CD8-positive, alpha-beta memory T cell (primary cell): ENCODE data around the gene WIPI1. TPM values are rescaled to one million over a fixed set of nuclear protein-coding genes. Genes with fewer than 3 reads are reported as not detected.

ENCODE experiments used
- CTCF ChIA-PET: fragments of 350-600 bp; sonication (Branson Sonifier 250); formaldehyde crosslinking; loops from one replicate; lab custom pipeline; 2021; ENCODE audit warnings: antibody characterized with exemption; lab: Charles Lee
- POLR2A ChIA-PET: fragments of 350-600 bp; sonication (Branson Sonifier 250); formaldehyde crosslinking; loops from one replicate; lab custom pipeline; 2021; ENCODE audit warnings: antibody characterized with exemption; lab: Charles Lee
- DNase-seq, 5 donors: peaks; one replicate each; pipeline versions ENCODE4 v3.0.0 to v3.0.0-alpha.2; 2020 to 2022; ENCODE audit warnings: mixed read lengths in 1 of 5
- H3K27ac ChIP-seq: one replicate; pipeline ENCODE4 v1.7.0; 2013; ENCODE audit warnings: low read depth, mild to moderate bottlenecking, low read length, moderate library complexity
- H3K27me3 ChIP-seq: 2 replicates; pipeline ENCODE4 v1.7.0; 2013; ENCODE audit warnings: low read length, mild to moderate bottlenecking; ENCODE audit not compliant: insufficient read depth, poor library complexity, severe bottlenecking
- H3K36me3 ChIP-seq: 2 replicates; pipeline ENCODE4 v1.7.0; 2013; ENCODE audit warnings: mild to moderate bottlenecking, low read length, moderate library complexity; ENCODE audit not compliant: insufficient read depth
- H3K4me1 ChIP-seq: 2 replicates; pipeline ENCODE4 v1.7.0; 2013; ENCODE audit warnings: mild to moderate bottlenecking, low read length, moderate library complexity; ENCODE audit not compliant: insufficient read depth
- H3K4me3 ChIP-seq: 2 replicates; pipeline ENCODE4 v1.7.0; 2013; ENCODE audit warnings: mild to moderate bottlenecking, low read length
- H3K9me3 ChIP-seq: 2 replicates; pipeline ENCODE4 v1.7.0; 2013; ENCODE audit warnings: mild to moderate bottlenecking, low read length
- H3K27ac Mint-ChIP-seq, 8 donors: one replicate each; pipeline ENCODE4 v1.8.0; 2020 to 2021; ENCODE audit warnings: mixed read lengths in 8 of 8, mild to moderate bottlenecking in 6 of 8, inconsistent platforms in 3 of 8, moderate library complexity in 3 of 8
- H3K27me3 Mint-ChIP-seq, 2 donors: one replicate each; pipeline ENCODE4 v1.8.0; 2020 to 2021; ENCODE audit warnings: mixed read lengths in 2 of 2, mild to moderate bottlenecking in 1 of 2, moderate library complexity in 1 of 2
- H3K36me3 Mint-ChIP-seq, 3 donors: one replicate each; pipeline ENCODE4 v1.8.0; 2020 to 2021; ENCODE audit warnings: mixed read lengths in 3 of 3, inconsistent platforms in 1 of 3, mild to moderate bottlenecking in 1 of 3
- H3K4me1 Mint-ChIP-seq, 3 donors: one replicate each; pipeline ENCODE4 v1.8.0; 2020 to 2021; ENCODE audit warnings: mixed read lengths in 3 of 3, inconsistent platforms in 1 of 3, mild to moderate bottlenecking in 1 of 3
- H3K4me3 Mint-ChIP-seq, 7 donors: one replicate each; pipeline ENCODE4 v1.8.0; 2020 to 2021; ENCODE audit warnings: mixed read lengths in 7 of 7, mild to moderate bottlenecking in 6 of 7, moderate library complexity in 4 of 7, inconsistent platforms in 2 of 7
- H3K9me3 Mint-ChIP-seq, 5 donors: one replicate each; pipeline ENCODE4 v1.8.0; 2020 to 2022; ENCODE audit warnings: mixed read lengths in 5 of 5, mild to moderate bottlenecking in 3 of 5, moderate library complexity in 2 of 5, inconsistent platforms in 1 of 5
- polyA plus RNA-seq: library from polyadenylated mRNA; unstranded; fragments of 300-500 nt; fragmentation: Illumina TruSeq; gene quantifications from one replicate; pipeline ENCODE4 v1.2.3, GENCODE V29; 2021
- total RNA-seq, 2 experiments: library from RNA; stranded (reverse); gene quantifications; one replicate each; pipeline ENCODE4 v1.2.3, GENCODE V29; 2021

The WIPI1 gene
- total and polyA plus RNA-seq, 3 experiments from 2014 or later, result 8.2 to 10.3 (median 9.8) TPM

GRCh38 chr17:68396226-68397107, 60.8 kb downstream of the WIPI1 start:
- peaks cover 2 to 5% (median 3%) of the 10 kb centered on the region in 5 donors for H3K9me3 Mint-ChIP-seq
- CTCF ChIA-PET, result interaction anchor here (1.1 kb wide), 1 partner anchor 132 kb away, joined by 3 read pairs; no protein-coding TSS in a partner anchor
- H3K27me3 Mint-ChIP-seq, result no peaks in the 10 kb centered on the region
- H3K4me1 Mint-ChIP-seq, result peaks cover 25 to 33% (median 29%) of the 10 kb centered on the region in 3 donors
- Histone ChIP-seq H3K27me3 (no peaks in the 10 kb centered on the region), H3K4me1 (peaks cover 32% of the 10 kb centered on the region), H3K4me3 (no peak overlapping the region), H3K9me3 (no peaks in the 10 kb centered on the region), H3K27ac (no peak overlapping the region), H3K36me3 (no peaks in the 10 kb centered on the region)
- POLR2A ChIA-PET, result interaction anchor here (0.6 kb wide), 1 partner anchor 8 kb away, joined by 9 read pairs; no protein-coding TSS in a partner anchor
- peaks cover 5 to 9% (median 6%) of the 10 kb centered on the region in 3 donors for H3K36me3 Mint-ChIP-seq
- DNase-seq, result peak in 2 of 5 donors; percentile 14 to 34
- peak overlapping the region in 1 of 7 donors; percentile 6 for H3K4me3 Mint-ChIP-seq
- H3K27ac Mint-ChIP-seq, result peak overlapping the region in 7 of 8 donors; percentile 14 to 81 (median 39)

GRCh38 chr17:68394608-68395331, 62.5 kb downstream of the WIPI1 start:
- ChIA-PET CTCF (interaction anchor here (1.6 kb wide), 1 partner anchor 42 kb away, joined by 6 read pairs; no protein-coding TSS in a partner anchor), POLR2A (no interaction called here)
- H3K4me3 Mint-ChIP-seq, result peak overlapping the region in 1 of 7 donors; percentile 18

GRCh38 chr17:68391561-68392268, 65.6 kb downstream of the WIPI1 start:
- no peaks in the 10 kb centered on the region for H3K36me3 ChIP-seq
- peaks cover 5 to 9% (median 6%) of the 10 kb centered on the region in 3 donors for H3K36me3 Mint-ChIP-seq
- ChIA-PET CTCF (no interaction called here), POLR2A (no interaction called here)
- H3K9me3 ChIP-seq, result no peaks in the 10 kb centered on the region
- H3K27me3 Mint-ChIP-seq, result no peaks in the 10 kb centered on the region
- H3K4me3 Mint-ChIP-seq, result no peak overlapping the region
- peaks cover under 1% of the 10 kb centered on the region for H3K4me1 ChIP-seq
- no peak overlapping the region for H3K4me3 ChIP-seq
- no peak overlapping the region for H3K27ac ChIP-seq
- H3K27me3 ChIP-seq, result no peaks in the 10 kb centered on the region
- peak overlapping the region in 1 of 8 donors; percentile 19 for H3K27ac Mint-ChIP-seq
- no peak for DNase-seq
- peaks cover 2 to 5% (median 3%) of the 10 kb centered on the region in 5 donors for H3K9me3 Mint-ChIP-seq
- peaks cover 1 to 5% (median 2%) of the 10 kb centered on the region in 3 donors for H3K4me1 Mint-ChIP-seq

More at GRCh38 chr17:68394608-68395331, 62.5 kb downstream of the WIPI1 start:
- peaks cover 2 to 5% (median 3%) of the 10 kb centered on the region in 5 donors for H3K9me3 Mint-ChIP-seq
- no peaks in the 10 kb centered on the region for H3K9me3 ChIP-seq
- peaks cover 5 to 9% (median 6%) of the 10 kb centered on the region in 3 donors for H3K36me3 Mint-ChIP-seq
- DNase-seq, result no peak
- no peaks in the 10 kb centered on the region for H3K27me3 ChIP-seq
- H3K27ac ChIP-seq, result no peak overlapping the region
- H3K27ac Mint-ChIP-seq, result peak overlapping the region in 1 of 8 donors; percentile 59
- peaks cover 20 to 27% (median 23%) of the 10 kb centered on the region in 3 donors for H3K4me1 Mint-ChIP-seq
- no peak overlapping the region for H3K4me3 ChIP-seq
- peaks cover 24% of the 10 kb centered on the region for H3K4me1 ChIP-seq
- no peaks in the 10 kb centered on the region for H3K36me3 ChIP-seq
- H3K27me3 Mint-ChIP-seq, result no peaks in the 10 kb centered on the region

GRCh38 chr17:68390888-68391545, 66.3 kb downstream of the WIPI1 start:
- no peak for DNase-seq
- Histone ChIP-seq H3K27ac (no peak overlapping the region), H3K4me1 (no peaks in the 10 kb centered on the region), H3K36me3 (no peaks in the 10 kb centered on the region), H3K4me3 (no peak overlapping the region), H3K27me3 (no peaks in the 10 kb centered on the region), H3K9me3 (no peaks in the 10 kb centered on the region)
- peaks cover 2 to 5% (median 3%) of the 10 kb centered on the region in 5 donors for H3K9me3 Mint-ChIP-seq
- no peaks in the 10 kb centered on the region for H3K4me1 Mint-ChIP-seq
- POLR2A ChIA-PET, result no interaction called here
- CTCF ChIA-PET, result no interaction called here
- H3K36me3 Mint-ChIP-seq, result peaks cover 5 to 9% (median 6%) of the 10 kb centered on the region in 3 donors
- no peak overlapping the region for H3K4me3 Mint-ChIP-seq
- H3K27ac Mint-ChIP-seq, result no peak overlapping the region
- no peaks in the 10 kb centered on the region for H3K27me3 Mint-ChIP-seq

GRCh38 chr17:68389041-68389440, 68.3 kb downstream of the WIPI1 start:
- no peak overlapping the region for H3K27ac ChIP-seq
- DNase-seq, result no peak
- no peak overlapping the region for H3K4me3 ChIP-seq
- no peaks in the 10 kb centered on the region for H3K36me3 ChIP-seq
- peaks cover 6% of the 10 kb centered on the region for H3K4me1 ChIP-seq
- H3K27me3 ChIP-seq, result no peaks in the 10 kb centered on the region
- H3K9me3 Mint-ChIP-seq, result no peaks in the 10 kb centered on the region
- H3K27me3 Mint-ChIP-seq, result no peaks in the 10 kb centered on the region
- CTCF ChIA-PET, result interaction anchor here (0.7 kb wide), 1 partner anchor 43 kb away, joined by 3 read pairs; no protein-coding TSS in a partner anchor
- peaks cover 0 to 2% (median 0%) of the 10 kb centered on the region in 3 donors for H3K36me3 Mint-ChIP-seq
- peaks cover 7 to 9% (median 7%) of the 10 kb centered on the region in 3 donors for H3K4me1 Mint-ChIP-seq
- no peak overlapping the region for H3K27ac Mint-ChIP-seq
- H3K9me3 ChIP-seq, result no peaks in the 10 kb centered on the region
- no peak overlapping the region for H3K4me3 Mint-ChIP-seq
- POLR2A ChIA-PET, result interaction anchor here (0.7 kb wide), 1 partner anchor 8 kb away, joined by 9 read pairs; no protein-coding TSS in a partner anchor

- Mint-ChIP-seq H3K4me3 (no peak overlapping the region), H3K27me3 (no peaks in the 10 kb centered on the region), H3K27ac (peak overlapping the region in 3 of 8 donors; percentile 1 to 20 (median 20)), H3K36me3 (no peaks in the 10 kb centered on the region), H3K9me3 (no peaks in the 10 kb centered on the region), H3K4me1 (peaks cover 17 to 21% (median 21%) of the 10 kb centered on the region in 3 donors)
- Histone ChIP-seq H3K27me3 (no peaks in the 10 kb centered on the region), H3K4me3 (no peak overlapping the region), H3K4me1 (peaks cover 20% of the 10 kb centered on the region), H3K27ac (no peak overlapping the region), H3K36me3 (no peaks in the 10 kb centered on the region), H3K9me3 (no peaks in the 10 kb centered on the region)
- DNase-seq, result no peak
- ChIA-PET CTCF (interaction anchor here (2.3 kb wide), 1 partner anchor 11 kb away, joined by 7 read pairs; no protein-coding TSS in a partner anchor), POLR2A (no interaction called here)
Measured at GRCh38 chr17:68387435-68388218, 69.7 kb downstream of the WIPI1 start.
